Suprapubic skin (tissue), 4 donors: ENCODE measurements around the gene RUFY3. TPM values are rescaled to one million over a fixed set of nuclear protein-coding genes. Genes with fewer than 3 reads are reported as not detected.

ENCODE experiments used
- DNase-seq, 2 donors: peaks; one replicate each; pipeline ENCODE4 v3.0.0-alpha.2; 2019; ENCODE audit warnings: low spot score in 2 of 2
- H3K27ac ChIP-seq: fragments of 200-600 bp; sonication (generic); one replicate; pipeline ENCODE4 v1.5.1; 2019
- H3K27me3 ChIP-seq: fragments of 200-600 bp; sonication (generic); one replicate; pipeline ENCODE4 v1.5.1; 2019
- H3K36me3 ChIP-seq: fragments of 200-600 bp; sonication (generic); one replicate; pipeline ENCODE4 v1.5.1; 2019
- H3K4me1 ChIP-seq: fragments of 200-600 bp; sonication (generic); one replicate; pipeline ENCODE4 v1.5.1; 2019
- H3K4me3 ChIP-seq: fragments of 200-600 bp; sonication (generic); one replicate; pipeline ENCODE4 v1.5.1; 2019; ENCODE audit warnings: mild to moderate bottlenecking
- H3K9me3 ChIP-seq: fragments of 200-600 bp; sonication (generic); one replicate; pipeline ENCODE4 v1.5.1; 2019
- EP300 ChIP-seq: sonication (generic); formaldehyde crosslinking; IDR thresholded peaks from one replicate; pipeline ENCODE4 v1.6.1; 2017; ENCODE audit warnings: antibody characterized with exemption
- POLR2A ChIP-seq, 2 donors: fragments of 450-650 bp; IDR thresholded peaks; one replicate each; pipeline ENCODE4 v1.6.1; 2017; ENCODE audit warnings: antibody characterized with exemption in 2 of 2, mild to moderate bottlenecking in 2 of 2, moderate library complexity in 2 of 2
- POLR2AphosphoS5 ChIP-seq, 3 donors: sonication (generic); formaldehyde crosslinking; IDR thresholded peaks; one replicate each; pipeline ENCODE4 v1.6.1; 2017; ENCODE audit warnings: antibody characterized with exemption in 3 of 3
- WGBS: methylation state at CpG from one replicate; pipeline ENCODE4 v1.1.5; 2018; 5-methylcytosine and 5-hydroxymethylcytosine counted together
- total RNA-seq, 4 donors: library from RNA; depleted of rRNA; stranded (reverse); fragments of >200 nt; gene quantifications; one replicate each; pipeline ENCODE4 v1.1.0, GENCODE V29; 2016
- TF ChIP-seq, protein P1 (sequence below), 2 donors: fragments of 200-600 bp in 1 of 2; fragments of 450-650 bp in 1 of 2; sonication (generic) in 1 of 2; IDR thresholded peaks; one replicate each; pipeline ENCODE4 v1.5.1; 2016 to 2019; ENCODE audit warnings: antibody characterized with exemption in 2 of 2, mild to moderate bottlenecking in 1 of 2, moderate library complexity in 1 of 2

RUFY3 gene
- total RNA-seq, 4 donors from 2014 or later, result 53.2 to 155 (median 68.1) TPM

DNA sequence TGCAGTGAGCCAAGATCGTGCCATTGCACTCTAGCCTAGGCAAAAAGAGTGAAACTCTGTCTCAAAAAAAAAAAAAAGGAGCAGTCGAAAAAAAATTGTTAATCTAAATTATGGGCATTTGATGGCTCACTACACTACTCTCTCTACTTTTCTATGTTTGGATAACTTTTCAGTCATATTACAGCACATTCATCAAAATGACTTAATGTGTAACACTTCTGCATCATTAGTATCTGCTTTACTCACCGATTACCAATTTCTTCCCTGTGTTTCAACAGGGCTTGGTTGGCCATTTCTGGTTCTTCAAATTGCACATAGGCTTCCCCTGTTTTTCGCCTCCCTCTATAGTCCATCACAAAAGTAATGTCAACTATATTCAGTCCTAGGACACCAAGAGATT is 109.5 kb downstream of the RUFY3 start:
- Histone ChIP-seq H3K4me3 (no peak overlapping the region), H3K27me3 (no peaks in the 10 kb centered on the region), H3K36me3 (peaks cover 85% of the 10 kb centered on the region), H3K4me1 (peaks cover 6% of the 10 kb centered on the region), H3K27ac (no peak overlapping the region), H3K9me3 (no peaks in the 10 kb centered on the region)
- TF ChIP-seq POLR2AphosphoS5 (IDR thresholded peaks at IDR 0.05) (no peak), EP300 (no peak), POLR2A (IDR thresholded peaks at IDR 0.05) (no peak)
- TF ChIP-seq, protein P1, sequence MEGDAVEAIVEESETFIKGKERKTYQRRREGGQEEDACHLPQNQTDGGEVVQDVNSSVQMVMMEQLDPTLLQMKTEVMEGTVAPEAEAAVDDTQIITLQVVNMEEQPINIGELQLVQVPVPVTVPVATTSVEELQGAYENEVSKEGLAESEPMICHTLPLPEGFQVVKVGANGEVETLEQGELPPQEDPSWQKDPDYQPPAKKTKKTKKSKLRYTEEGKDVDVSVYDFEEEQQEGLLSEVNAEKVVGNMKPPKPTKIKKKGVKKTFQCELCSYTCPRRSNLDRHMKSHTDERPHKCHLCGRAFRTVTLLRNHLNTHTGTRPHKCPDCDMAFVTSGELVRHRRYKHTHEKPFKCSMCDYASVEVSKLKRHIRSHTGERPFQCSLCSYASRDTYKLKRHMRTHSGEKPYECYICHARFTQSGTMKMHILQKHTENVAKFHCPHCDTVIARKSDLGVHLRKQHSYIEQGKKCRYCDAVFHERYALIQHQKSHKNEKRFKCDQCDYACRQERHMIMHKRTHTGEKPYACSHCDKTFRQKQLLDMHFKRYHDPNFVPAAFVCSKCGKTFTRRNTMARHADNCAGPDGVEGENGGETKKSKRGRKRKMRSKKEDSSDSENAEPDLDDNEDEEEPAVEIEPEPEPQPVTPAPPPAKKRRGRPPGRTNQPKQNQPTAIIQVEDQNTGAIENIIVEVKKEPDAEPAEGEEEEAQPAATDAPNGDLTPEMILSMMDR (IDR thresholded peaks at IDR 0.05), result no peak
- no peak for DNase-seq
- 94% methylated on average over 4 of the region's 4 CpGs for WGBS

DNA sequence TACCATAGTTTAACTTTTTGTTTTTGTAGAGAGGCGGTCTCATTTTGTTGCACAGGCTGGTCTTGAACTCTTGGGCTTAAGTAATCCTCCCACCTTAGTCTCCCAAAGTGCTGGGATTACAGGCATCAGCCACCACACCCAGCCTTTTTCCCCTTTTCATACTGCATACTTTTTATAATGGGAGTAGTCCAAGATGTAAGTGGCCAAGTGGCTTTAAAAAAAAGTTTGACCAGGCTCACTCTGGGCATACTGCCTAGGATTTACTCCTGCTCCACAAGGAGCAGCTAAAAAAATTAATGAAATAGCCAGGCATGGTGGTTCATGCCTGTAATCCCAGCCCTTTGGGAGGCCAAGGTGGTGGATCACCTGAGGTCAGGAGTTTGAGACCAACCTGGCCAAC is 111.9 kb downstream of the RUFY3 start:
- no peak for DNase-seq
- H3K4me3 ChIP-seq, result no peak overlapping the region
- H3K4me1 ChIP-seq, result peaks cover 29% of the 10 kb centered on the region
- H3K9me3 ChIP-seq, result no peaks in the 10 kb centered on the region
- TF ChIP-seq POLR2A (IDR thresholded peaks at IDR 0.05), result no peak
- no peak for TF ChIP-seq EP300
- TF ChIP-seq, protein P1 (IDR thresholded peaks at IDR 0.05), result no peak
- no peak for TF ChIP-seq POLR2AphosphoS5 (IDR thresholded peaks at IDR 0.05)
- H3K27ac ChIP-seq, result no peak overlapping the region
- H3K27me3 ChIP-seq, result no peaks in the 10 kb centered on the region
- H3K36me3 ChIP-seq, result peaks cover 64% of the 10 kb centered on the region
- WGBS, result 97% methylated on average over 1 of the region's 1 CpG

DNA sequence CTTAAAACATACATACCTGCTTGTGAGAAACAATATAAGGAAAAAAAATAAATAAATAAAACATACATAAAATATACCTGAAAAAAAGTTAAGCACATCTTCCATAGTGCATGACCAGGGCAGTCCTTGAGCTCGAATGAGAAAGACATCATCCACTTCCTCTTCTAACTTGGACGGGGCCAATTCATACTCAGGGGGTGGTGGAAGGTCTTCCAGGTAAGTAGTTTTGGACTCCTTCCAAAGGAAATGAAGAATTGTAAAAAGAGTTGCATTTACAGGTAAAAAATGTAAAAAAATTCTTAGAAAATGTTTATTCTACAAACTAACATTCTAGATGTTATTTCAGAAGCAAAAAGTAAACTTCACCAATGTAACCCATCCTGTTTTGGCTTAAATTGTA is 114.3 kb downstream of the RUFY3 start:
- Histone ChIP-seq H3K36me3 (peaks cover 42% of the 10 kb centered on the region), H3K27ac (no peak overlapping the region), H3K27me3 (no peaks in the 10 kb centered on the region), H3K9me3 (no peaks in the 10 kb centered on the region), H3K4me1 (peaks cover 29% of the 10 kb centered on the region), H3K4me3 (no peak overlapping the region)
- TF ChIP-seq POLR2A (IDR thresholded peaks at IDR 0.05) (no peak), EP300 (no peak), POLR2AphosphoS5 (IDR thresholded peaks at IDR 0.05) (no peak)
- TF ChIP-seq, protein P1 (IDR thresholded peaks at IDR 0.05), result no peak
- 66% methylated on average over 2 of the region's 2 CpGs for WGBS
- no peak for DNase-seq

DNA sequence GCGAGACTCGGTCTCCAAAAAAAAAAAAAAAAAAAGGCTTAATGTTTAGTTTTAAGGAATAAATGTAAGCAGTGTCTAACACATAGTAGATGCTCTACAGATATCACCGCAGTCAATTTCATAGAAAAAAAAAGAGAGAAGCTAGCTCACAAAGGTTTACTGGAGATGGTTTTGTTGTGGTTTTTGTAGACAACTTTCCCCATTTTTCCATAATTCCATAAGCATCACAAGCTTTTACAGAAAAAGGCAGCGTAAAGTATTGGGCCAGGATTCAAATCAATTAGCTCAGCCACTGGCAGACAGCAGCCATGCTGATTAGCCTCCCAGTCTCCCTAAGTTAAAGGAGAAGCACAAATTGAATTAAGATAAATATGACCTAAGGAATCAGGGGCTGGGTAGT is 116.4 kb downstream of the RUFY3 start:
- Histone ChIP-seq H3K36me3 (peaks cover 20% of the 10 kb centered on the region), H3K27ac (peak overlapping the region; percentile 99), H3K9me3 (no peaks in the 10 kb centered on the region), H3K4me3 (peak overlapping the region; percentile 100), H3K4me1 (peaks cover 29% of the 10 kb centered on the region), H3K27me3 (no peaks in the 10 kb centered on the region)
- DNase-seq, result no peak
- WGBS, result 14% methylated on average over 4 of the region's 4 CpGs
- TF ChIP-seq, protein P1 (IDR thresholded peaks at IDR 0.05), result no peak
- TF ChIP-seq EP300 (no peak), POLR2AphosphoS5 (IDR thresholded peaks at IDR 0.05) (no peak), POLR2A (IDR thresholded peaks at IDR 0.05) (no peak)

DNA sequence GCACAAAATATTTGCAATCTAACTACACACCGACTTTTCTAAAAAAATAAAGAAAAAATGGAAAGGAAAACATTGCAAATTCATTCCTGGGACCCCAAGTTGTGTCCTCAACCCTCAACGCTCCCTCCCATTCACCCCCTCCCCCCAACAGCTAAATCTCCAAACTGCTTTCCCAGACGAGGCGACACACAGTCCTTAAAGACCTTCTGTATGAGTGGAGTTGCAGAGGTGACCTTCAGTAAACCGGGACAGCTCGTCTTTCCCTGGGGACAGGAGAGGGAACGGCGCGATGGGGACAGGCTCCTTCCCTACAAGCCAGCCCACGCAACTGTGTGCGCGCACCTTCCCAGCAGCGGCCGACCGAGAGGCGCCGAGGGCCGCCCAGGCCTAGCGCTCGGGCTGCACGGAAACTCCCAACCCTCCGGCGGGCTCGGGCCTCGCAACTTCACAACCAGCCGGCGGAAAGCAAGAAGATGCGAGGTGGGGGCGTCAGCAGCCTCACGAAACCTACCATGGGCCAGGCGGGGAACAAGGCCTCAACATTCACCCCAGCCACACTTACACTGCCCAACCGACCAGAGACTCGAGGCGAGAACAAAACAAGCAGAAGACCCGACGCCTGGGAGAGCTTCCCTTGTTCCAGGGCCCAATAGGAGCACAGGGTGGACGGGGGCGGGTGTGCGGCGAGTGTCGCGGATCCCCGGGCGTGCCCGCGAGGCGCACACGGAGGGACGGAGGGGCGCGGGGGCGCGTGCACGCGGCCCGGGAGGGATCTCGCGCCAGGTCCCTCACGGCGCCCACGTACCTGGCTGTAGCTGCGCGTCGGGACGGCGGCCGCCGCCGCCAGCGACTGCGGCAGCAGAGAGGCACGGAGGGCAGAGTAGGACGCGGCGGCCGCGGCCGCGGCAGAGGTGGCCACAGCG is 117.2 kb downstream of the RUFY3 start:
- no peaks in the 10 kb centered on the region for H3K9me3 ChIP-seq
- peaks cover 29% of the 10 kb centered on the region for H3K4me1 ChIP-seq
- TF ChIP-seq EP300 (no peak), POLR2A (IDR thresholded peaks at IDR 0.05) (no peak), POLR2AphosphoS5 (IDR thresholded peaks at IDR 0.05) (no peak)
- TF ChIP-seq, protein P1 (IDR thresholded peaks at IDR 0.05), result no peak
- peak overlapping the region; percentile 99 for H3K27ac ChIP-seq
- peak overlapping the region; percentile 100 for H3K4me3 ChIP-seq
- DNase-seq, result peak; percentile 82 to 84
- H3K27me3 ChIP-seq, result no peaks in the 10 kb centered on the region
- under 1% methylated on average over 11 of the region's 80 CpGs for WGBS
- peaks cover 13% of the 10 kb centered on the region for H3K36me3 ChIP-seq
